H9 (cell line): Measurements from ENCODE around the gene SACM1L. TPM values are rescaled to one million over a fixed set of nuclear protein-coding genes. Genes with fewer than 3 reads are reported as not detected.

Experiments
- DNase-seq: peaks from one replicate; pipeline ENCODE4 v3.0.0-alpha.2; 2017
- H2AFZ ChIP-seq: one replicate; pipeline ENCODE4 v1.6.1; 2013; ENCODE audit warnings: mild to moderate bottlenecking, low read length, control low read depth, moderate library complexity
- H2AK5ac ChIP-seq: 2 replicates; pipeline ENCODE4 v1.6.1; 2013; ENCODE audit warnings: low read length, control low read depth, mixed read lengths; ENCODE audit not compliant: insufficient read length
- H2BK120ac ChIP-seq: one replicate; pipeline ENCODE4 v1.6.1; 2013; ENCODE audit warnings: low read depth, mild to moderate bottlenecking, low read length, control low read depth, inconsistent platforms; ENCODE audit not compliant: poor library complexity, severe bottlenecking
- H2BK12ac ChIP-seq: 2 replicates; pipeline ENCODE4 v1.6.1; 2013; ENCODE audit warnings: low read length, control low read depth, mixed read lengths, low read depth; ENCODE audit not compliant: insufficient read length
- H2BK15ac ChIP-seq: 2 replicates; pipeline ENCODE4 v1.6.1; 2013; ENCODE audit warnings: low read depth, low read length, control low read depth
- H2BK20ac ChIP-seq: one replicate; pipeline ENCODE4 v1.6.1; 2013; ENCODE audit warnings: low read depth, mild to moderate bottlenecking, low read length, control low read depth, inconsistent platforms; ENCODE audit not compliant: poor library complexity, severe bottlenecking
- H2BK5ac ChIP-seq: 2 replicates; pipeline ENCODE4 v1.6.1; 2013; ENCODE audit warnings: low read length, control low read depth, mixed read lengths; ENCODE audit not compliant: insufficient read length
- H3K14ac ChIP-seq: 2 replicates; pipeline ENCODE4 v1.6.1; 2013; ENCODE audit warnings: low read length, control low read depth; ENCODE audit not compliant: insufficient read depth
- H3K18ac ChIP-seq: 2 replicates; pipeline ENCODE4 v1.6.1; 2013; ENCODE audit warnings: low read depth, mild to moderate bottlenecking, mixed read lengths, low read length, control low read depth; ENCODE audit not compliant: insufficient read length
- H3K23ac ChIP-seq: 2 replicates; pipeline ENCODE4 v1.6.1; 2013; ENCODE audit warnings: low read length, control low read depth, mixed read lengths, low read depth; ENCODE audit not compliant: insufficient read length
- H3K23me2 ChIP-seq: 2 replicates; pipeline ENCODE4 v1.6.1; 2013; ENCODE audit warnings: low read depth, mild to moderate bottlenecking, mixed read lengths, low read length, control low read depth; ENCODE audit not compliant: insufficient read length, poor library complexity, severe bottlenecking
- H3K27ac ChIP-seq: 2 replicates; pipeline ENCODE4 v1.5.1; 2013; ENCODE audit warnings: low read length, control low read depth, mixed read lengths, low read depth; ENCODE audit not compliant: insufficient read length
- H3K27me3 ChIP-seq: 2 replicates; pipeline ENCODE4 v1.6.1; 2013; ENCODE audit warnings: low read length, control low read depth, inconsistent platforms; ENCODE audit not compliant: insufficient read depth
- H3K4ac ChIP-seq: 2 replicates; pipeline ENCODE4 v1.6.1; 2013; ENCODE audit warnings: low read depth, mild to moderate bottlenecking, control low read depth, inconsistent platforms, low read length, moderate library complexity
- H3K4me1 ChIP-seq: 2 replicates; pipeline ENCODE4 v1.6.1; 2013; ENCODE audit warnings: low read length, control low read depth, inconsistent platforms; ENCODE audit not compliant: insufficient read depth
- H3K4me2 ChIP-seq: 2 replicates; pipeline ENCODE4 v1.6.1; 2013; ENCODE audit warnings: low read length, control low read depth, mixed read lengths; ENCODE audit not compliant: insufficient read length, insufficient read depth
- H3K56ac ChIP-seq: 2 replicates; pipeline ENCODE4 v1.6.1; 2013; ENCODE audit warnings: low read depth, mild to moderate bottlenecking, mixed read lengths, low read length, control low read depth; ENCODE audit not compliant: insufficient read length
- H3K79me1 ChIP-seq: 2 replicates; pipeline ENCODE4 v1.6.1; 2013; ENCODE audit warnings: low read depth, mild to moderate bottlenecking, moderate library complexity, low read length, control low read depth, inconsistent platforms; ENCODE audit not compliant: insufficient read depth, poor library complexity, severe bottlenecking
- H3K79me2 ChIP-seq: 2 replicates; pipeline ENCODE4 v1.6.1; 2013; ENCODE audit warnings: low read length, control low read depth, inconsistent platforms; ENCODE audit not compliant: insufficient read depth
- H3K9ac ChIP-seq: 2 replicates; pipeline ENCODE4 v1.6.1; 2013; ENCODE audit warnings: low read length, control low read depth, mixed read lengths; ENCODE audit not compliant: insufficient read length; ENCODE audit errors: extremely low read depth
- H3K9me3 ChIP-seq: one replicate; pipeline ENCODE4 v1.6.1; 2013; ENCODE audit warnings: low read depth, low read length, inconsistent platforms; ENCODE audit not compliant: control insufficient read depth
- H3T11ph ChIP-seq: one replicate; pipeline ENCODE4 v1.6.1; 2013; ENCODE audit warnings: mild to moderate bottlenecking, low read length, control low read depth, inconsistent platforms
- H4K20me1 ChIP-seq: one replicate; pipeline ENCODE4 v1.6.1; 2013; ENCODE audit not compliant: control insufficient read depth, insufficient read length, insufficient read depth
- H4K5ac ChIP-seq: 2 replicates; pipeline ENCODE4 v1.6.1; 2013; ENCODE audit warnings: low read depth, mild to moderate bottlenecking, mixed read lengths, low read length, control low read depth; ENCODE audit not compliant: insufficient read length
- H4K8ac ChIP-seq: replicated peaks from 2 replicates; pipeline ENCODE4 v1.6.1; 2013; ENCODE audit warnings: low read length, control low read depth, mixed read lengths, low read depth; ENCODE audit not compliant: insufficient read length
- H4K91ac ChIP-seq: 2 replicates; pipeline ENCODE4 v1.6.1; 2013; ENCODE audit warnings: low read depth, mild to moderate bottlenecking, moderate library complexity, mixed read lengths, low read length, control low read depth; ENCODE audit not compliant: insufficient read length
- H3K27ac Mint-ChIP-seq, 3 experiments: 2 replicates in 2 of 3; 3 replicates in 1 of 3; pipeline ENCODE4 v1.8.0; 2020 to 2021; ENCODE audit warnings: mixed read lengths in 3 of 3, mild to moderate bottlenecking in 1 of 3, moderate library complexity in 1 of 3
- H3K27me3 Mint-ChIP-seq: 2 replicates; pipeline ENCODE4 v1.8.0; 2021; ENCODE audit warnings: low read depth, mild to moderate bottlenecking, moderate library complexity, mixed read lengths
- H3K36me3 Mint-ChIP-seq, 3 experiments: 2 replicates in 2 of 3; 3 replicates in 1 of 3; pipeline ENCODE4 v1.8.0; 2020 to 2021; ENCODE audit warnings: low read depth in 3 of 3, mixed read lengths in 3 of 3; ENCODE audit not compliant: insufficient read depth in 1 of 3
- H3K4me1 Mint-ChIP-seq, 2 experiments: 2 replicates each; pipeline ENCODE4 v1.8.0; 2020; ENCODE audit warnings: mixed read lengths in 2 of 2
- H3K4me3 Mint-ChIP-seq, 2 experiments: 2 replicates in 1 of 2; 3 replicates in 1 of 2; pipeline ENCODE4 v1.8.0; 2020 to 2021; ENCODE audit warnings: mild to moderate bottlenecking in 2 of 2, mixed read lengths in 2 of 2, moderate library complexity in 1 of 2
- H3K9me3 Mint-ChIP-seq, 2 experiments: 2 replicates in 1 of 2; 3 replicates in 1 of 2; pipeline ENCODE4 v1.8.0; 2020; ENCODE audit warnings: mild to moderate bottlenecking in 2 of 2, mixed read lengths in 2 of 2, moderate library complexity in 1 of 2
- CTCF ChIP-seq: fragments of 200-600 bp; sonication (generic); conservative IDR thresholded peaks from 3 replicates; pipeline ENCODE4 v1.8.0; 2021; ENCODE audit warnings: antibody characterized with exemption, mild to moderate bottlenecking
- WGBS: extraction: QIAGEN DNeasy Blood & Tissue Kit; methylation state at CpG from one replicate; pipeline ENCODE4 v1.1.7; 2013; ENCODE audit warnings: missing lambda C conversion rate, low lambda C conversion rate, mixed read lengths; ENCODE audit not compliant: insufficient read length; ENCODE audit errors: extremely low coverage; 5-methylcytosine and 5-hydroxymethylcytosine counted together
- total RNA-seq: library from RNA; stranded (reverse); gene quantifications from 2 replicates; pipeline ENCODE4 v1.2.1, GENCODE V29; 2021

The SACM1L gene
- total RNA-seq, 1 experiment from 2014 or later: 52.8 TPM

DNA sequence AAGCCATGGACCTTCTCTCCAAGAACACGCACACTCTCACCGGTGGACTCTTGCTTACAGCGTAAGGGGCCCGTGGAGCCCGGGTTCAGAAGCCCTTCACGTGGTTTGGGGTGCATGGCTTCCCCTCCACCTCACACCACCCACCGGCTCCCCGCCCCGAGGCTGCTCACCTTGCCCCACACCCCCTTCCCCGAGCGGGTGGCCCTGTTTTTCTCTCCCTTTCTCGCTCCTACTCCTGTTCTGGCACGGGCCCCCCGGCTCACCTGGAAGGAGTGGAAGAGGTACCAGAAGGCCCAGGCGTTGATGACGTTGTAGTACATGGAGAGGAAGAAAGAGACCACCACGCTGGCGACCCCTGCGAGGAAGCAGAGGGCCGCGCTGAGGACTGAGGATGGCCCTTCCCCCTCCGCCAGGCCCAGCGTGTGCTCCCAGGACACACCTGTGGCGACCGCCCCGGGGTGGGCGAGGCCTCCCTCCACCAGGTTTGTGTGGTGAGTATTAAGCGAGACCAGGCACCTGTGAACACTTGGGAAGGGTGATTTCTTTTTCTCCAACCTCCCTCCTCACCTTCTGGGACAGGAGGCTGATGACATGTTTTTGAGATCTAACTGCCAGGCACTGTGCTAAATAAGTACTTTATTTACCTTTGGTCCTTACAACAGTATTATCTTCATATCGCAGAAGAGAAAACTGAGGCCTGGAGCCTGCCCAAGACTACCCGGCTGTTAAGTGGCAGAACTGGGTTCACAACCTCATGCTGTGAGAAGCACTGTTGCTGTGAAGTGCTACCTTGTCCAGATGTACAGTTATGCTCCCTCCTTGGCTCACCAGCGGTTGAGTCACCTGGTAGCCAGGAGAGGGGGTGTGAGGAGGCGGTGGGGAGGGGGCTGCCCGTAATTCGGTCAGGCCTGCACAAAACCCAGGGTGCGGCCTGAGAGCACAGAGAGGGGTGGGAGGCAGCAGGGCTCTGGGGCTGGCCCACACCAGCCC lies 90.8 kb downstream of the SACM1L start:
- H4K8ac ChIP-seq: no peak overlapping the region
- no peak overlapping the region for H3K4ac ChIP-seq
- H2BK20ac ChIP-seq: no peak overlapping the region
- H3K79me2 ChIP-seq: no peaks in the 10 kb centered on the region
- H3K23me2 ChIP-seq: no peaks in the 10 kb centered on the region
- no peaks in the 10 kb centered on the region for H3K9me3 ChIP-seq
- Mint-ChIP-seq H3K36me3 (no peaks in the 10 kb centered on the region; a peak in 1 of 7 replicates), H3K9me3 (peaks cover 1 to 5% of the 10 kb centered on the region in 2 experiments; a peak in 2 of 5 replicates), H3K4me1 (peaks cover 9 to 13% of the 10 kb centered on the region in 2 experiments), H3K27ac (no peak overlapping the region), H3K4me3 (no peak overlapping the region), H3K27me3 (no peaks in the 10 kb centered on the region; the same call in 1 of the 2 replicates)
- no peak overlapping the region for H3K18ac ChIP-seq
- TF ChIP-seq CTCF: no peak
- H2AFZ ChIP-seq: no peak overlapping the region
- H3K23ac ChIP-seq: no peak overlapping the region
- WGBS: no CpG with 5 or more reads among the region's 35 CpGs
- H3K27me3 ChIP-seq: 0 out of 2 replicates have a peak, but pooled peaks cover 2% of the 10 kb centered on the region
- no peak overlapping the region for H3K4me2 ChIP-seq
- no peak overlapping the region for H2BK15ac ChIP-seq
- no peak overlapping the region for H3K9ac ChIP-seq
- H2BK5ac ChIP-seq: no peak overlapping the region
- H3K14ac ChIP-seq: peak overlapping the region; percentile 64; the same call in 1 of the 2 replicates
- no peak overlapping the region for H3K27ac ChIP-seq
- no peak for DNase-seq
- H4K5ac ChIP-seq: no peak overlapping the region
- no peak overlapping the region for H2BK12ac ChIP-seq
- no peaks in the 10 kb centered on the region for H4K20me1 ChIP-seq
- no peak overlapping the region for H3K56ac ChIP-seq
- no peak overlapping the region for H2BK120ac ChIP-seq
- H4K91ac ChIP-seq: no peak overlapping the region
- H3T11ph ChIP-seq: no peak overlapping the region
- H2AK5ac ChIP-seq: no peak overlapping the region
- H3K4me1 ChIP-seq: no peaks in the 10 kb centered on the region
- H3K79me1 ChIP-seq: no peaks in the 10 kb centered on the region
